Mesenchymal stem cell (in vitro differentiated cells and primary cell): ENCODE data around the gene KCNJ15.

Source experiments
- DNase-seq: peaks from one replicate; pipeline ENCODE4 v3.0.0-alpha.2; 2013
- H2AFZ ChIP-seq: one replicate; pipeline ENCODE4 v1.6.1; 2013; ENCODE audit warnings: low read depth, mild to moderate bottlenecking, control low read depth, inconsistent platforms, low read length, moderate library complexity
- H2AK5ac ChIP-seq: 2 replicates; pipeline ENCODE4 v1.6.1; 2013; ENCODE audit warnings: low read length, moderate library complexity, mild to moderate bottlenecking, inconsistent platforms; ENCODE audit not compliant: severe bottlenecking
- H2BK120ac ChIP-seq: one replicate; pipeline ENCODE4 v1.6.1; 2013; ENCODE audit warnings: low read depth, mild to moderate bottlenecking, inconsistent platforms, low read length, moderate library complexity
- H2BK12ac ChIP-seq, 2 experiments: one replicate each; pipeline ENCODE4 v1.6.1; 2013; ENCODE audit warnings: inconsistent platforms in 2 of 2, low read length in 2 of 2, mild to moderate bottlenecking in 2 of 2, moderate library complexity in 2 of 2, control low read depth in 1 of 2
- H2BK15ac ChIP-seq: one replicate; pipeline ENCODE4 v1.6.1; 2013; ENCODE audit warnings: mild to moderate bottlenecking, low read depth, inconsistent platforms; ENCODE audit not compliant: poor library complexity, severe bottlenecking
- H2BK5ac ChIP-seq: 2 replicates; pipeline ENCODE4 v1.6.1; 2013; ENCODE audit warnings: low read depth, mild to moderate bottlenecking, low read length, control low read depth, inconsistent platforms; ENCODE audit not compliant: poor library complexity, severe bottlenecking
- H3K14ac ChIP-seq, 2 experiments: one replicate each; pipeline ENCODE4 v1.6.1; 2013; ENCODE audit warnings: inconsistent platforms in 2 of 2, low read length in 2 of 2, control low read depth in 1 of 2, mild to moderate bottlenecking in 1 of 2, moderate library complexity in 1 of 2
- H3K18ac ChIP-seq, 2 experiments: one replicate each; pipeline ENCODE4 v1.6.1; 2013; ENCODE audit warnings: inconsistent platforms in 2 of 2, low read length in 2 of 2, control low read depth in 1 of 2, low read depth in 1 of 2, mild to moderate bottlenecking in 1 of 2
- H3K23ac ChIP-seq, 2 experiments: one replicate each; pipeline ENCODE4 v1.6.1; 2013; ENCODE audit warnings: inconsistent platforms in 2 of 2, low read length in 2 of 2, mild to moderate bottlenecking in 2 of 2, moderate library complexity in 2 of 2, control low read depth in 1 of 2
- H3K27ac ChIP-seq: 2 replicates; pipeline ENCODE4 v1.5.1; 2013; ENCODE audit warnings: mild to moderate bottlenecking, moderate library complexity, low read length, control low read depth, inconsistent platforms; ENCODE audit not compliant: poor library complexity, severe bottlenecking
- H3K27me3 ChIP-seq, 2 experiments: 2 replicates each; pipeline versions ENCODE4 v1.6.1 to v1.7.0; 2013; ENCODE audit warnings: low read length in 2 of 2, mild to moderate bottlenecking in 2 of 2, moderate library complexity in 2 of 2, control low read depth in 1 of 2, inconsistent platforms in 1 of 2; ENCODE audit not compliant: control insufficient read depth in 1 of 2, insufficient read depth in 1 of 2
- H3K36me3 ChIP-seq, 2 experiments: 2 replicates each; pipeline versions ENCODE4 v1.6.1 to v1.7.0; 2013; ENCODE audit warnings: low read length in 2 of 2, control low read depth in 1 of 2, inconsistent platforms in 1 of 2, low read depth in 1 of 2, mild to moderate bottlenecking in 1 of 2; ENCODE audit not compliant: insufficient read depth in 2 of 2, control insufficient read depth in 1 of 2
- H3K4ac ChIP-seq, 2 experiments: one replicate each; pipeline ENCODE4 v1.6.1; 2013; ENCODE audit warnings: inconsistent platforms in 2 of 2, low read length in 2 of 2, mild to moderate bottlenecking in 2 of 2, moderate library complexity in 2 of 2, control low read depth in 1 of 2, low read depth in 1 of 2
- H3K4me1 ChIP-seq: 2 replicates; pipeline ENCODE4 v1.6.1; 2013; ENCODE audit warnings: low read depth, low read length, control low read depth; ENCODE audit not compliant: control insufficient read depth, insufficient read depth
- H3K4me2 ChIP-seq: 2 replicates; pipeline ENCODE4 v1.6.1; 2013; ENCODE audit warnings: low read length, mild to moderate bottlenecking, inconsistent platforms; ENCODE audit not compliant: poor library complexity, severe bottlenecking
- H3K4me3 ChIP-seq, 2 experiments: 2 replicates each; pipeline versions ENCODE4 v1.5.1 to v1.7.0; 2013; ENCODE audit warnings: low read length in 2 of 2, mild to moderate bottlenecking in 2 of 2, control low read depth in 1 of 2, low read depth in 1 of 2; ENCODE audit not compliant: insufficient read depth in 1 of 2
- H3K79me1 ChIP-seq: replicated peaks from 2 replicates; pipeline ENCODE4 v1.6.1; 2013; ENCODE audit warnings: mild to moderate bottlenecking, control low read depth, low read length, inconsistent platforms; ENCODE audit not compliant: poor library complexity, severe bottlenecking
- H3K9ac ChIP-seq: 2 replicates; pipeline ENCODE4 v1.7.0; 2013; ENCODE audit warnings: mild to moderate bottlenecking, low read length, moderate library complexity
- H3K9me3 ChIP-seq: 2 replicates; pipeline ENCODE4 v1.7.0; 2013; ENCODE audit warnings: mild to moderate bottlenecking, low read length; ENCODE audit not compliant: control insufficient read depth
- H4K8ac ChIP-seq: one replicate; pipeline ENCODE4 v1.6.1; 2013; ENCODE audit warnings: inconsistent platforms, mild to moderate bottlenecking, low read length, moderate library complexity
- H4K91ac ChIP-seq: one replicate; pipeline ENCODE4 v1.6.1; 2013; ENCODE audit warnings: mild to moderate bottlenecking, low read length, inconsistent platforms
- WGBS: methylation state at CpG from one replicate; pipeline ENCODE4 v1.1.7; 2013; ENCODE audit warnings: mixed read lengths; 5-methylcytosine and 5-hydroxymethylcytosine counted together

The KCNJ15 gene

DNA sequence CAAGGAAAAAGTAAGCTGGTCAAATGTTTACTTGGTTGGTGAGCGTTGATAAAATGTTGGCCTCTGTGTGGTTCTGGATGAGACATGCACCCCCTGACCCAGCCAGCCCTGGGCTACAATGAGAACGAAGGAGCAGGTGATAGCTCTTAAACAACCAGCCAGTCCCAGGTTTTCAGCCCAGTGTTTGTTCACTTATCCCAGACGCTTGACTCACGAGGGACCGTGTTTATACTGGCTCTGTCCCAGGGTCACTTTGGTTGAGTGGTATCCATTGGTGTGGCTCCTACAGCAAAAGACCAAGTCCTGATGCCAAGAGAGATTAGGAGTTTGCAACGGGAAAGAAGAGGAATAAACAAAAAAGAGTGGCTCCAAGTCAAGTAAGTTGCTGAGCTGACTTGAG lies 86.9 kb downstream of the KCNJ15 start:
- H4K91ac ChIP-seq, result no peak overlapping the region
- H3K4ac ChIP-seq, result no peak overlapping the region
- H3K23ac ChIP-seq, result no peak overlapping the region
- WGBS, result 61% methylated on average over 6 of the region's 6 CpGs
- peak; percentile 75 for DNase-seq
- no peak overlapping the region for H3K9ac ChIP-seq
- H3K36me3 ChIP-seq, result no peaks in the 10 kb centered on the region
- no peak overlapping the region for H2BK15ac ChIP-seq
- H2BK5ac ChIP-seq, result no peak overlapping the region
- no peak overlapping the region for H3K14ac ChIP-seq
- H3K18ac ChIP-seq, result no peak overlapping the region
- no peak overlapping the region for H2AFZ ChIP-seq
- no peaks in the 10 kb centered on the region for H3K9me3 ChIP-seq
- H3K27me3 ChIP-seq, result no peaks in the 10 kb centered on the region
- H2BK120ac ChIP-seq, result no peak overlapping the region
- no peak overlapping the region for H3K27ac ChIP-seq
- H4K8ac ChIP-seq, result no peak overlapping the region
- no peak overlapping the region for H3K4me2 ChIP-seq
- H2AK5ac ChIP-seq, result no peak overlapping the region
- no peak overlapping the region for H3K4me3 ChIP-seq
- no peak overlapping the region for H2BK12ac ChIP-seq
- H3K79me1 ChIP-seq, result no peaks in the 10 kb centered on the region
- peaks cover 3% of the 10 kb centered on the region for H3K4me1 ChIP-seq

DNA sequence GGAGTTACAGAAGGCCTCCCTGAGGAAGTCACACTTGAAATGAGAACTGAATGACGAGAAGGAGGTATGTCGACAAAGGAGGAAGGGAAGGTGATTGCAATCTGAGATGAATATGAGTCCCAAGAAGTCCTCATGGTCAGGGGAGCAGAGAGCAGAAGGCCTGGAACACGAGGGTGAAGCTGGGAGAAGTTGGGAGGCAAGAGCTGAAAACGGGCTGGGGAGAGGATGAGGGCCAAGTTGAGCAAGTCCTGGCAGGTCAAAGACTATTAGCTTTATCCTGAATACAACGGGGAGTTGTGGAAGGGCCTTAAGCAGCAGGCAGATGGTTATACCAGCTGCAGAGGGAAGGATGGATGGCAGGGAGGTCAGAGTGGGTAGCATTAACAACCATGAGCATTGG lies 89.5 kb downstream of the KCNJ15 start:
- no peak overlapping the region for H4K8ac ChIP-seq
- H2BK12ac ChIP-seq, result no peak overlapping the region
- no peak overlapping the region for H3K4ac ChIP-seq
- no peak overlapping the region for H3K27ac ChIP-seq
- H2BK15ac ChIP-seq, result no peak overlapping the region
- H2BK120ac ChIP-seq, result no peak overlapping the region
- H2AFZ ChIP-seq, result no peak overlapping the region
- H3K36me3 ChIP-seq, result no peaks in the 10 kb centered on the region
- no peak overlapping the region for H3K9ac ChIP-seq
- H3K4me1 ChIP-seq, result peaks cover 12% of the 10 kb centered on the region
- H2AK5ac ChIP-seq, result peak overlapping the region; percentile 8
- 86% methylated on average over 5 of the region's 5 CpGs for WGBS
- H3K4me2 ChIP-seq, result no peak overlapping the region
- no peak overlapping the region for H3K23ac ChIP-seq
- H3K9me3 ChIP-seq, result no peaks in the 10 kb centered on the region
- no peak overlapping the region for H3K4me3 ChIP-seq
- no peak overlapping the region for H3K18ac ChIP-seq
- H3K79me1 ChIP-seq, result peaks cover 2% of the 10 kb centered on the region
- H4K91ac ChIP-seq, result no peak overlapping the region
- H2BK5ac ChIP-seq, result no peak overlapping the region
- H3K14ac ChIP-seq, result no peak overlapping the region
- H3K27me3 ChIP-seq, result no peaks in the 10 kb centered on the region
- no peak for DNase-seq

DNA sequence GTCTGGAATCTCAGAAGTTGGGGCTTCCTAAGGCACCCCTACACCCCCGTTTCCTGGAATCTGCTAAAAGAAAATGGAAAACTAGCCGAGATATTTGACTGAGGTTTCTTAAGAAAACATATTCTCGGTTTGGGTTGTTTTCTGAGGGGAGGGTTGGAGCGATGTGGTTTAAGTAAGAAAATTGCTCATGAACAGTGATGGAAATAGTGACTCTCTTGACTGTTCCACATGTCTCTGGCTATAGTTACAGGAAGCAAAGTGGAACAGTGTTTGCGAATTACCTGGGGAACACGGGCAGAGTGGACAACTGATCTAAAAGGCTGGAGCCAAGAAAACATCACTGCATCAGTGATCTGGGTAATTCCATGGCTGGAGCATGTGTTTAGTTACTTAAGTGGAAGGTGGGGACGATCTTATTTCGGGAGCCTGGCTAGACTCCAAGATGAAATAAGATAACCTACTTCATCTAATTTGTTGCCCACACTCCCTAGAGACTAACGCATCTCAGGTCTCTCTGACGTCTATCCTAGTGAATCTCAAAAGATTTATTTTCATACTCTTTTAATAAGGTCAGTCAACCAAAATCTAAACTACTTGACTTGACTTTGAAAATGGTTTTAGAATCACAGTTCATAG lies 92.4 kb downstream of the KCNJ15 start:
- Histone ChIP-seq H2AFZ (no peak overlapping the region), H3K14ac (no peak overlapping the region), H2BK120ac (no peak overlapping the region), H3K36me3 (peaks cover 0 to 2% of the 10 kb centered on the region in 2 experiments), H3K27me3 (no peaks in the 10 kb centered on the region), H3K4me3 (no peak overlapping the region), H3K4ac (no peak overlapping the region), H3K23ac (no peak overlapping the region), H2BK15ac (no peak overlapping the region), H4K91ac (no peak overlapping the region), H2BK12ac (no peak overlapping the region), H3K4me1 (peaks cover 23% of the 10 kb centered on the region), H3K9ac (peak overlapping the region; percentile 20), H3K27ac (peak overlapping the region; percentile 85), H3K18ac (no peak overlapping the region), H2AK5ac (peak overlapping the region; percentile 75), H3K9me3 (no peaks in the 10 kb centered on the region), H2BK5ac (peak overlapping the region; percentile 76), H3K79me1 (peaks cover 2% of the 10 kb centered on the region), H3K4me2 (no peak overlapping the region), H4K8ac (no peak overlapping the region)
- no peak for DNase-seq
- WGBS, result 93% methylated on average over 9 of the region's 10 CpGs

DNA sequence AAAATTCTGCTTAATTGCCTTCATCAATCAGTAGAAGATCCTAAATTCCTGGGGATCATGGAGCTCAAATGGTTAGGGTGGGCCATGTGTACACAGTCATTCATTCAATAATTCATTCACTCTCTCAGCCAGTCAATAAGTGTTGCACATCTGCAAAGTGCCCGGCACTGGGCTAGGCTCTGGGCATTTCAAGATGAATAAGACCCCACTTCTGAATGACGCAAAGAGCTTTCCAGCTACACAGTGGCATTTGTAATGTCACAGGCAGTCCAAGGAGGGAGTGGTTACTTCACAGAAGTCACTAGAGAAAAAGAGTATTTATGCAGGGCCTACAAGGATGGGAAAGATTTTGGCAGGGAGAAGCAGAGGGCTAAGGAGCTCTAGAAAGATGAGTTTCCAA lies 93.2 kb downstream of the KCNJ15 start:
- no peak overlapping the region for H4K91ac ChIP-seq
- H3K14ac ChIP-seq, result no peak overlapping the region
- H3K4me3 ChIP-seq, result no peak overlapping the region
- 96% methylated on average over 2 of the region's 2 CpGs for WGBS
- no peak overlapping the region for H3K23ac ChIP-seq
- no peak overlapping the region for H3K4me2 ChIP-seq
- H3K9ac ChIP-seq, result peak overlapping the region; percentile 20
- peak overlapping the region; percentile 63 for H2BK5ac ChIP-seq
- no peaks in the 10 kb centered on the region for H3K9me3 ChIP-seq
- peak overlapping the region; percentile 82 for H2AK5ac ChIP-seq
- H4K8ac ChIP-seq, result no peak overlapping the region
- H3K4ac ChIP-seq, result no peak overlapping the region
- no peak overlapping the region for H2BK120ac ChIP-seq
- peaks cover 25% of the 10 kb centered on the region for H3K4me1 ChIP-seq
- no peak overlapping the region for H2BK15ac ChIP-seq
- H3K27ac ChIP-seq, result peak overlapping the region; percentile 83
- DNase-seq, result no peak
- no peaks in the 10 kb centered on the region for H3K27me3 ChIP-seq
- H2AFZ ChIP-seq, result no peak overlapping the region
- H2BK12ac ChIP-seq, result no peak overlapping the region
- H3K18ac ChIP-seq, result no peak overlapping the region
- H3K79me1 ChIP-seq, result peaks cover 2% of the 10 kb centered on the region
- H3K36me3 ChIP-seq, result peaks cover 0 to 3% of the 10 kb centered on the region in 2 experiments
